ENCODE data around the gene GLRA2. TPM values are rescaled to one million over a fixed set of nuclear protein-coding genes. Genes with fewer than 3 reads are reported as not detected.

The GLRA2 gene
- total and polyA plus RNA-seq, 4 donors = not detected

GRCh38 chrX:14508025-14508690 lies 21.2 kb upstream of the GLRA2 start:
- Histone ChIP-seq H3K9ac (ENCODE audit: low read depth in 1 of 2, low read length in 2 of 2) (no peak overlapping the region), H3K27me3 (ENCODE audit: control insufficient read depth in 4 of 4, insufficient read depth in 4 of 4, low read length in 3 of 4) (peaks cover 0 to 4% (median 0%) of the 10 kb centered on the region in 4 donors), H3K27ac (ENCODE audit: low read depth in 1 of 2, low read length in 2 of 2) (no peak overlapping the region), H3K9me3 (ENCODE audit: control insufficient read depth in 4 of 4, low read length in 3 of 4) (no peaks in the 10 kb centered on the region), H3K4me1 (ENCODE audit: control insufficient read depth in 4 of 4, insufficient read depth in 4 of 4, low read length in 3 of 4) (no peaks in the 10 kb centered on the region), H3K36me3 (ENCODE audit: control insufficient read depth in 4 of 4, insufficient read depth in 3 of 4, low read depth in 1 of 4, low read length in 3 of 4) (no peaks in the 10 kb centered on the region), H3K4me3 (ENCODE audit: low read depth in 1 of 3, low read length in 3 of 3) (no peak overlapping the region)
- WGBS = 73% methylated on average over 3 of the region's 3 CpGs
- DNase-seq (ENCODE audit: low spot score) = no peak
- no peak for TF ChIP-seq HNF4A (conservative IDR thresholded peaks at IDR 0.05)
- TF ChIP-seq MAX (IDR thresholded peaks at IDR 0.05) = no peak
- TF ChIP-seq JUND (IDR thresholded peaks at IDR 0.05) = no peak
- no peak for TF ChIP-seq TAF1 (conservative IDR thresholded peaks at IDR 0.05)
- TF ChIP-seq FOXA2 (IDR thresholded peaks at IDR 0.05) = no peak
- no peak for TF ChIP-seq REST (IDR thresholded peaks at IDR 0.05)
- TF ChIP-seq ZBTB33 (IDR thresholded peaks at IDR 0.05) = no peak
- no peak for TF ChIP-seq RAD21 (IDR thresholded peaks at IDR 0.05)
- TF ChIP-seq FOXA1 (IDR thresholded peaks at IDR 0.05) = no peak
- TF ChIP-seq CTCF (IDR thresholded peaks at IDR 0.05; ENCODE audit: low read depth, low read length, missing input control) = no peak
- no peak for TF ChIP-seq GABPA (IDR thresholded peaks at IDR 0.05 in 1 of 2, conservative IDR thresholded peaks at IDR 0.05 in 1 of 2)
- TF ChIP-seq HNF4G (IDR thresholded peaks at IDR 0.05) = no peak
- TF ChIP-seq YY1 (IDR thresholded peaks at IDR 0.05) = no peak
- TF ChIP-seq RXRA (IDR thresholded peaks at IDR 0.05) = no peak
- TF ChIP-seq SP1 (IDR thresholded peaks at IDR 0.05) = no peak
- no peak for TF ChIP-seq ATF3 (IDR thresholded peaks at IDR 0.05)
- TF ChIP-seq EGR1 (IDR thresholded peaks at IDR 0.05; ENCODE audit: low read depth in 2 of 2) = no peak
- no peak for TF ChIP-seq NR2F2 (IDR thresholded peaks at IDR 0.05)
